Ovary (tissue), 3 donors: ENCODE measurements around the gene CDC14A.

ENCODE experiments used
- CTCF ChIP-seq, 3 donors: fragments of 450-650 bp in 2 of 3; fragments of 200-600 bp in 1 of 3; IDR thresholded peaks; one replicate each; pipeline versions ENCODE4 v1.5.1 to v1.8.0; 2016 to 2022; ENCODE audit warnings: antibody characterized with exemption in 3 of 3, mild to moderate bottlenecking in 1 of 3
- EP300 ChIP-seq: sonication (generic); formaldehyde crosslinking; IDR thresholded peaks from one replicate; pipeline ENCODE4 v1.6.1; 2017; ENCODE audit warnings: antibody characterized with exemption
- POLR2A ChIP-seq: fragments of 450-650 bp; IDR thresholded peaks from one replicate; pipeline ENCODE4 v1.6.1; 2017; ENCODE audit warnings: antibody characterized with exemption, mild to moderate bottlenecking, moderate library complexity
- donor health status: DM: no; HTN: no; CAD: no.

- TF ChIP-seq POLR2A (no peak), CTCF (IDR thresholded peaks at IDR 0.05) (no peak), EP300 (no peak)
These were observed 34.9 kb downstream of the CDC14A start for GRCh38 chr1:100387209-100387608.
